SIG-M5 treated with dmso at 0.1 percent for 504 hours (cell line): ENCODE results near the gene SLC3A2.
A peak's percentile ranks its signal among the peaks of the same experiment; 100 is the strongest.
"Not testable (repeated sequence)": the region's sequence is repeated elsewhere in the genome, so short reads cannot be mapped to it uniquely, and the experiment has no call there.

Source experiments
- DNase-seq: peaks from one replicate; lab custom pipeline; 2025; ENCODE audit not compliant: unreplicated experiment; lab: John Stamatoyannopoulos, UW

SLC3A2 gene

DNA sequence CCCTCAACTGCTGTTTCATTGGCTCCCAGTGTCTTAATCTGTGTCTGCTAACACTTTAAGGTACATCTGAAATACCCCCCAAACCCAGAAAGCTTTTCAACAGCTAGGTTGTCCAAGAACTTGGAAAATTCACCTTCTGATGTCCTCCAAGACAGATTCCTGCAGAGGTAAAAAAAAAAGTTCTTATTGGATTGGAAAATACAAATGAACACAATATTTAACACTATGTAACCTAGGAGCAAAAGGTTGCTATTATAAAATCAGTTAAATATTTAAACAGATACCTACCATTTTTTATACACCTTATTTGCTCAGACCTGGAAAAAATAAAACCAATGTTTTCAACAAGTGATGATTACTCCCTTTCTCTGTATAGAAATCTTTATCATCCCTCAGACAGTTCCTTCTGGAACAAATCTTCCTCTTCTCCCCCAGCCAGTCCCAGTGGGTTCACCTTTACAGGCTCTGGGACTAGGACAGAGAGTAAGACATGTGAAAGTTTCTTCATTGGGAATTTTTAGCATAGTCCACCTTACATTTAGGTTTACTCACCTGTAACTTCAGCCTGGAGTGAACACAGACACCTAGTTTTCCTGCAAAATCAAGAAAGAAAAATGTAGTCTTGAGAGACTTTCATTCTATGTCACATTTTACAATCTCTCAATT, 28.0 kb upstream of the SLC3A2 start:
- no peak for DNase-seq

DNA sequence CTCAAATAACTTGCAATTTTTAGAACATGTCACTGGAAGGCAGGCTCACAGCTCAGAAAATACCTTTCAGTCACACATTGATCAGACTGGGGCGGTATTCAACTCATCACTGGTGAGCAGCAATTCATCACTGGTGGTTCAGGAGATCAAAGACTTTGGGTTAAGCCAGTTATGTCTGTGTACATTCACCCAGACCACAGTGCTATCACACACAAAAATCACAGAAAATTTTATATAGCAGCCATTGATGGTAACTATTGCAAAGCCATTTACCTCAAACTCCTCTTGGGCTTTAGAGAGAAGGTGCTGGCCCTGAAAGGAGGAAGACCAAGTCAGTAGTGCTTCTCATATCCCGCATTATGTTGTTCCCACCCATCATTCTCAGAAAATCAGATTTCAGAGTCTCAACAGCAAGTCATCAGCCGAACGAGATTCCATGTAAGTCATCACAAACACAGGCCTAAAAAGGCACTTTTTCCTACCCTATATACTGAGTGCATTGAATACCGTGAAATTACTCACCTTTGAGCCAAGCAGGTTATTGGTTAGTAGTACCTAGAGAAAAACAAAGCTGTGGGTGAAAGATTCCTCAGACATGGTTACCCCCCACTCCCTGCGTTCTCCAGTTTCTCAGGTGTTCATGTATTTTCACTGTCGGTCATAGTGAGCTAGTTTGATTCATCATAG, 27.3 kb upstream of the SLC3A2 start:
- DNase-seq = no peak

DNA sequence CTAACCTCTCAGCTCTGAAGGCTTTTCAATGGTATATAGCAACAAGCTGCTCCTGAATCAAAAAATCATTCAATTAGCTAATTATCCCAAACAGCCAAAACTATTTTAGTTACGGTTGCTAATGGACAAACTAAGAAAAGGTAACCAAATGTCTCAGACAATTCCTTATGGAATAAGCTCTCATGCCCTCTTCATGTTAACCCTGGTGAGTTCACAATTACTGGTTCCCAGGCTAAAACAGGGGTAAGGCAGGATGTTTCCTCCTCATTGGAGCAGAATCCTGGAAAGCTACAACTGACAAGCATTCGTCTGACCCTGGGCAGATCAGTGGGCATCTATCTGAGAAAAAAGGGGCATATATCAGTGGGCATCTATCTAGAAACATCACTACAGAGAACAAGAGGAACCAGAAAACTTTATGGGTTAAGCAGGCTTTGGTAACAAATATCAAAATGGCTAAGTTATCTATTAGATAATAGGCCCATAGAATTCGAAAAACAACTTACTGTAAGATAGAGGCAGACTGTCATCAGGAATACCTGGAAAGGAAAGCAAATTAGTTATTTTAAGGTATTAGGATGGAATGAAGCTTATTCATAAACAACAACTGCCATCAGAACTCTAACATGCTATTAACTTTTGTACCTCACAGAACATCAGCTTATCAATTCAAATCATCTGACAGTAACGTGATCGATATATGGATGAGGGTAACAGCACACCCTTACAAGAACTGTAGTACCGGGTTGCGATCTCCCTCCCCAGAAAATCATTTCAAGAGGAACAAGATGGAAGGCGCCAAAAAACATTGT, 26.5 kb upstream of the SLC3A2 start:
- DNase-seq = no peak

DNA sequence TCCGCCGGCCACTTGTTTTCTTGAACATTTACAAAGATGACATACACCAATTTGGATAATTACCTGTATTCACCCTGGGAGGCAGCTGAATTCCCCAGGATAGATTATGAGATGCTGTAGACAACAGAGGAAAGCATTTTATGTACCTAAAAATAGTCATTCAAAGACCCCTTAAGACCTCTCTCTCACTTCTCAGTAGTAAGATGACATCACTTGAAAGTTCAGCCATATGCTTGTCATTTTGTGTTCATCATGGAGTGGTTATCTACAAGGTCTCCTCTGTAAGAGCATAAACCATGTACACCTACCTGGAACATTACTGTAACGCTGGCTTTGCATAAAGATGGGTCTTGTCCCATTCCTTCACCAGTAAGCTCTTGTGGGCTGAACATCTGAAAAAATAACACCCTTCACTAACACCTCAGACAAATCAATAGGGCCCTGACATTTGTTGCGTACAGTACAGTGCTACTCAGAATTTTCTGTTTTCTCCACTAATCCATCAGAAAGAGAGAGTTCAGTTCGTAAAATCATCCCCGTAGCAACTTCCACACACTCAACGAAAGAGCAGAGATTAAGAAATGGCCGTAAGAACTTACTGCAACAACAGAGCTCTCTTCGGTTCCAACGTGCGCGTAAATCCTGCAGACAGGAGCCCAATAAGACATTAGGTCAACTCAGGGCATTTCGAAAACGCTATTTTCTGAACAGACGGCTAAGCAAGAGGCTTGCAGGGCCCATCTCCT, 25.7 kb upstream of the SLC3A2 start:
- DNase-seq = no peak

DNA sequence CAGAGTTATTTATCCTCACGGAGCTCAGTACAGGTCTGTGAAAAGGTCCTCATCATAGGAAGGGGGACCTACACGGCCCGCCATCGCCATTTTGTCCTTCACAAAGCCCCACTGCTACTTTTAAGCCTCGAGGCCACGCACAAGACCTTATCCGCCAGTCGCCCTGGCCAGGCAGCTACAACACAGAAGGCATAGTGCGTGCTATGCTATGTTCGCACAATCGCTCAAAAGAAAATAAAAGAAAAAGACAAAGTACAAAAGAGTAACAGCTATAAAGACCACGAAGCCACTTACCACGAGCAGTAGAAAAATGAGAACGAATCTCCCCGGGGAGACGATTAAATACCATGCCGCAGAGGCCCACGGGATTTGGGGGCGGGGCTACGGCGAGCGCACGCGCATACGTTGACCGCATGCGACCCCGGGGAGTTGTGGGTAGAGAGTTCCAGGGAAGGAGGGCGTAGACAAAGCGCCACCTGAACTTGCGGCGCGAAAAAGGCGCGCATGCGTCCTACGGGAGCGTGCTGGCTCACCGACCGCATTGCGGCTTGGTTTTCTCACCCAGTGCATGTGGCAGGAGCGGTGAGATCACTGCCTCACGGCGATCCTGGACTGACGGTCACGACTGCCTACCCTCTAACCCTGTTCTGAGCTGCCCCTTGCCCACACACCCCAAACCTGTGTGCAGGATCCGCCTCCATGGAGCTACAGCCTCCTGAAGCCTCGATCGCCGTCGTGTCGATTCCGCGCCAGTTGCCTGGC, 24.9 kb upstream of the SLC3A2 start:
- peak; percentile 96 for DNase-seq

DNA sequence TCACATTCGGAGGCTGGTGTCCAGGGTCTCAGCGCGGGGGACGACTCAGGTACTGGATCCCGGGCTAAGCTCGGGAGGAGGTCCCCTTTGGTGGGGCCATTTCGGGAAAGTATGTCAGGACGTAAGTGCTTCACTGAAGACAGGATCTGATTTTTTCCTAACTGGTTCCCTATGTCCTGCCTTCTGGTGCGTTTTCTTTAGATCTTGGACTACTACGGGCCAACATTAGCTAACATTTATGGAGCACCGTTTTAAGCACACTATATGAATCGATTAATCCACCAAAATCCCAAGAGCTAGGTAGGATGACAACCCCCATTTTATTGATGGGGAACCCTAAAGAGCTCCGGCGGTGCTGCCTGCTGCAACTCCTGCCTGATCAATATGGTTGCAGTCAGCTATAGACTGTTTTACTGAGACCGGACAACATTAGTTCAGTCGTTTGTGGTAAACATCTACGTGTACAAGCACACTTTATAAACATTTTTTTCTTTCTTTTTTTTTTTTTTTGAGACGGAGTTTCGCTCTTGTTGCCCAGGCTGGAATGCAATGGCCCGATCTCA, 24.3 kb upstream of the SLC3A2 start:
- DNase-seq = peak; percentile 30

DNA sequence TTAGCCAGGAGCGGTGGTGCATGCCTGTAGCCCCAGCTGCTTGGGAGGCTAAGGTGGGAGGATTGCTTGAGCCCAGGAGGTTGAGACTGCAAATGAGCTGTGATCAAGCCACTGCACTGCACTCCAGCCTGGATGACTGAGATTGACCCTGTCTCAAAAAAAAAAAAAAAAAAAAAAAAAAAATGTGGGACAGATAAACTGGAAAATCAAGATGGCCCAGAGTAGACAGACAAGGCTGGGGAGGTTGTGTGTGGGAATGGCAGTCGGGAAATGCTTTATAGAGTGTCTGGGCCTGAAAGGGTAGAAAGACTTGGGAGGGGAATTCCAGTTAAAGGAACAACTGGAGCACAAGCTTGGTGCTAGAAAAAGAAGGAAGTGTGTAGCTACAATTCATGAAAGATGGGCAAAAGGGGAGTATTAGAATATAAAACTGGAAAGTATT, 23.1 kb upstream of the SLC3A2 start:
- DNase-seq = no peak

DNA sequence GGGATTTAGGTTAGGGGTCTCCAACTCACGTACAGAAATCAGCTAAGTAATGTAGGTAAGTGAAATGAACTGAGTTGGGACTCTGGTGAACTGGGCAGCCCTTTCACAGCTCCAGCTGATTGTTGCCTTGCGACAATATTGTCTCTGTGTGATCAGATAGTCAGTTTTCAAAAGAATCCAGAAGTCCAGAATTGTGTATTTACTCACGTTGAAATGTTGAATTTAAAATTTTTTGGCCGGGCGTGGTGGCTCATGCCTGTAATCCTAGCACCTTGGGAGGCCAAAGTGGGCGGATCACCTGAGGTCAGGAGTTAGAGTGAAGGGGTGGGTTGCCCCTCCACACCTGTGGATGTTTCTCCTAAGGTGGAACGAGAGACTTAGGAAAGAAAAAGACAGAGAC, 22.5 kb upstream of the SLC3A2 start:
- DNase-seq = no peak

DNA sequence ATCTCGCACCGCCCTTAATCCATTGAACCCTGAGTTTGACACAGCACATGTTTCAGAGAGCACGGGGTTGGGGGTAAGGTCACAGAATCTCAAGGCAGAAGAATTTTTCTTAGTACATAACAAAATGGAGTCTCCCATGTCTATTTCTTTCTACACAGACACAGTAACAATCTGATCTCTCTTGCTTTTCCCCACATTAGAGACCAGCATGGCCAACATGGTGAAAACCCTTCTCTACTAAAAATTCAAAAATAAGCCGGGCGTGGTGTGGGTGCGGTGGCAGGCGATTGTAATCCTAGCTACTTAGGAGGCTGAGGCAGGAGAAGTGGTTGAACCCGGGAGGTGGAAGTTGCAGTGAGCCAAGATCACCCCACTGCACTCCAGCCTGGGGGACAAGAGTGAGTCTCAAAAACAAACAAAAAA, 21.4 kb upstream of the SLC3A2 start:
- DNase-seq = not testable (repeated sequence)

DNA sequence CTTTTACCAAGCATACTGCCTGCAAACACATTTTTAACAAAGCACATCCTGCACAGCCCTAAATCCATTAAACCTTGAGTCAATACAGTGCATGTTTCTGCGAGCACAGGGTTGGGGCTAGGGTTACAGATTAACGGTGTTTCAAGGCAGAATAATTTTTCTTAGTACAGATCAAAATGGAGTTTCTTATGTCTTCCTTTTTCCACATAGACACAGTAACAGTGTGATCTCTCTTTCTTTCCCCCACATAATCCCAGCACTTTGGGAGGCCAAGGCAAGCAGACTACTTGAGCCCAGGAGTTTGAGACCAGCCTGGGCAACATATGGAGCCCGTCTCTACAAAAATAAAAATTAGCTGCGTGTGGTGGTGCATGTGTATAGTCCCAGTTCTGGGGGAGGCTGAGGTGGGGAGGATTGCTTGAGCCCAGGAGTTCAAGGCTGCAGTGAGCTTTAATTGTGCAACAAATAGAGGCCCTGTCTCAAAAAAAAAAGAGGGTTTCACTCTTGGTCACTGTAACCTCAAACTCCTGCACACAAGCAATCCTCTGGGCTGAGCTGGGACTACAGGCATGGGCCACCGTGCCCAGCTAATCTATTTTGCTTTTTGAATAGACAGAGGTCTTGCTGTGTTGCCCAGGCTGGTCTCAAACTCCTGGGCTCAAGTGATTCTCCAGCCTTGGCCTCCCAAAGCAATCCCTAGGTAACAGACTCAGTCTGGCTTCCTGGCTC, 19.7 kb upstream of the SLC3A2 start:
- DNase-seq = peak; percentile 54

DNA sequence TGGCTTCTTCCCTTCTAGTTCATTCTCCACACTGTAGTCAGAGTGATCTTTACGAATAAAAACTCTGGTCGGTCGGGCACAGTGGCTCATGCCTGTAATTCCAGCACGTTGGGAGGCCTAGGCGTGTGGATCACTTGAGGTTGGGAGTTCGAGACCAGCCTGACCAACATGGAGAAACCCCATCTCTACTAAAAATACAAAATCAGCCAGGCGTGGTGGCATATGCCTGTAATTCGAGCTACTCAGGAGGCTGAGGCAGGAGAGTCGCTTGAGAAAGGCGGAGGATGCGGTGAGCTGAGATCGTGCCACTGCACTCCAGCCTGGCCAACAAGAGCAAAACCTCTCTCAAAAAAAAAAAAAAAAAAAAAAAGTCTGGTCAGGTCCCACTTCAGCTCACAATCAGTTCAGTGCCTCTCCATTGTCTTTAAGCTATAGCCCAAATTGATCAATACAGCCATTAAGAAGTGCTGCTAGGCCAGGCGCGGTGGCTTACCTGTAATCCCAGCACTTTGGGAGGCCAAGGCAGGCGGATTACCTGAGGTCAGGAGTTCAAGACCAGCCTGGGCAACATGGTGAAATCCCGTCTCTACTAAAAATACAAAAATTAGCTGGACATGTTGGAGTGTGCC, 19.0 kb upstream of the SLC3A2 start:
- not testable (repeated sequence) for DNase-seq

DNA sequence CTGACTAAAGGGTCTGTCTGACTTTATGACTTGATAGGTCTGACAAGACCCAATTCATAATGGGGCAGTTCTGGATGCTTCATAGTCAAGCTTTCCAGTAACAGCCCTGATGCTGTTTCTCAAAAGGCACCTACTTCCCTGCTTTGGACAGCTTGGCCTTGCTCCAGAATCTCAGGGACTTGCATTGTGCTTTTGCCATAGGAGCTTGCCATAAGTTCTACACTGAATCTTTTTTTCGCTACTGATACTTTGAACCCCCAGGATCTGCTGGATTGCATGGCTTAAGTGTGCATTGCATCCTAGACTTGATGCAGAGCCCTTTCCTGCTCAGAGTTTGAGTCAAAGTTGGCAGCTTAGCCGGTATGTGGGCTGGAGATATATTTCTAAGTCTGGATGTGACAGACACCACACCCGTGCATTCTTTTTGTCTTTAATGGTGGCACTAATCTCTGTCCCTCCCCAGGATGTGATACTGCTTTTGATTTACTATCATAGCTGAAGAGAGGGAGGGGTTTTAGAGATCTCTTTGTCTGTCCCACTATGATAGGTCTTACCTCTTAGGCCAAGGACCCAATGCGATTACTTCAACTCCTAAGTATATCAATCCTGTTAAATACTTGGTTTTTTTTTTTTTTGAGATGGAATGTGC, 16.9 kb upstream of the SLC3A2 start:
- no peak for DNase-seq

DNA sequence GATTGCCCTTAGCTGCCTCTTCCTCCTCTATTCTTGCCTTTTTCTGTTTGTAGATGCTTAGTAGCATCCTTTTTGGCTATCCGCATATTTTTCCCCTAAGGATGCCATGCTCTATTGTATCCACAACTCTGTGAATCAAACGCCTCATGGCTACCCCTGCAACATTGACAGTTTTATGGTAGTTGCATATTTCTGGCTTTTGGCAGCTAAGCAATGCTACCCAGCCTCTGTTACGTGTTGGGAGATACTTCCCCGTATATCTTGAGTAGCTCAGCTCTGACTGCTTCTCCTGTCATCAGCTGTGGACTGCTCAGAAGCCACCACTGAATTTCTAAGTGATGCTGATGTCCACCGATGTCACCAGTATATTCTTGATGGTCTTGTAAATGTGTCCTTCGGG, 15.1 kb upstream of the SLC3A2 start:
- DNase-seq = no peak

DNA sequence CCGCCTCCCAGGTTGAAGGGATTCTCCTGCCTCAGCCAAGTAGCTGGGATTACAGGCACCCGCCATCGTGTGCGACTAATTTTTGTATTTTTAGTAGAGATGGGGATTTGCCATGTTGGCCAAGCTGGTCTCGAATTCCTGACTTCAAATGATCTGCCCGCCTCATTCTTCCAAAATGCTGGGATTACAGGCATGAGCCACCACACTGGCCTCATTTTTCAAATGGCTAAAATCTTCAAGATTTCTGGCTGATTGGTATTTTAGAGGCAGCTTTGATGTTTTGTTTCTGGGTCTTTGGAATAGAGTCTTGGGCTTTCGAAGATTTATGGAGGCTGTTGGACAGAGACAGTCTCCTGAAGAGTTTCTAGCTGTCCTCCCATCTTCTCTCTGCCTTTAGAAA, 5.8 kb upstream of the SLC3A2 start:
- DNase-seq = no peak

DNA sequence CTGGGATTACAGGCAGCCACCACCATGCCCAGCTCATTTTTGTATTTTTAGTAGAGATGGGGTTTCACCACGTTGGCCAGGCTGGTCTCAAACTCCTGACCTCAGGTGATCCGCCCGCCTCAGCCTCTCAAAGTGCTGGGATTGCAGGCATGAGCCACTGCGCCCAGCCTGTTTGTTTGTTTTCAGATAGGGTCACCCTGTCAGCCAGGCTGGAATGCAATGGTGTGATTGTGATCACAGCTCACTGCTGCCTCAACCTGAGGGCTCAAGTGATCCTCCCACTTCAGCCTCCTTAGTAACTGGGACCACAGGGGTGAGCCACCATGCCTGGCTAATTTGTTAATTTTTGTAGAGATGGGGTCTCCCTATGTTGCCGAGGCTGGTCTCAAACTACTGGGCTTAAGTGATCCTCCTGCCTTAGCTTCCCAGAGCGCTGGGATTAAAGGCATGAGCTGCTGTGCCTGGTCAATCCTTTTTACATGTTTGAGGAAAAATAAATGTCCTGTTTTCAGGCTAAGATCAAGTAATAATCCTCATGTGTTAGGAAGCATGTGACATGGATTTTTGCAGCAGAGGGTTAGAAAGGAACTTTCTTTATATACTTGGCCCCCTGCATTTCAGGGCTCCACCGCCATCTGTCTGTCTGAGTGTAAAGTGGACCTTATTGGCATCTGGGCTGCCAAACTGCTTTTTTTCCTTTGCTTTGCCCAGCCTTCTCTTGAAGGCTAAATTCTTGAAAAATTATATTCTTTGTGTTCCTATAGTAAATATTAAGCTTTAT, 4.8 kb upstream of the SLC3A2 start:
- no peak for DNase-seq

DNA sequence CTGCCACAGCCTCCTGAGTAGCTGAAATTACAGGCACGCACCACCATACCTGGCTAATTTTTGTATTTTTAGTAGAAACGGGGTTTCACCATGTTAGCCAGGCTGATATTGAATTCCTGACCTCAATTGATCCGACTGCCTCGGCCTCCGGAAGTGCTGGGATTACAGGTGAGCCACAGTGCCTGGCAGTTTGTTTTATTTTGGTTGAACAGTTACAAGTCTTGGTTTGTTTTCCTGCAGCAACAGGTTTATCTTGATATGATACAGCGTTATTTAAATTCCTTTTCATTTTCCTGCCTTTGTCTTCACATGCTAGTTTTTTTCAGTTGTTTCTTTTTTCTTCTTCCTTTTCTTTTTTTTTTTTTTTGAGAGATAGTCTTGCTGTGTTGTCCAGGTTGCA, 4.0 kb upstream of the SLC3A2 start:
- no peak for DNase-seq

DNA sequence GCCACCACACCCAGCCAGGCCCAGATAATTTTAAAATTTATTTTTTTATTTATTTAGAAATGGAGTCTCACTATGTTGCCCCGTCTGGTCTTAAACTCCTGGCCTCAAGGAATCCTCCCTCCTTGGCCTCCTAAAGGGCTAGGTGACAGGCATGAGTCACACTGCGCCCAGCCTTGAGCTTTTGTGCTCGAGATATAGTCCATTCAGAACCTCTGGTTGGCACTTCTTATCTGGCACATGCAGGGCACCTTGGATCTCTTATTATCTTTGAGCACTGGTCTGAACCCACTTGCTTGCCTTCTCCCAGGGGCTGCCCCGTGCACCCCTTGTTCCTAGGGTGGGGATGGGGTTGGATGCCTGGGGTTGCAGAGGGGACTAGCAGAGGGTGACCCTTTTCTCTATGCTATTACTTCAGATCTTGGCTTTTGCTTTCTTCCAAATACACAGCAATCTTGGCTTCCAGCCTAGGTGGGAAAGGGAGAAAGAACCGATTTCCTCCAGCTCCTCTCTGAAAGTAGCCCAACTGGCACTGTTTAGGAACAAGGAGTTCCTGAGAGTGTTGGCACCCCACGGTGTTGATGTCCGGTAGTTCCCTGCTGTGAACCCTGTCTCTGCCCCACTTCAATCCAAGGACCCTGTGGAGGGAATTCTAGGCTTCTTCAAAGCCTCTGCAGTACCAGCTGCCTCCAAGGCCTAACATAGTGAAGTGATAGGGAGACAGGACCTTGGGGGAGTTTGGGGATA, 1.3 kb upstream of the SLC3A2 start:
- DNase-seq = no peak
